Upper lobe of right lung (tissue), 1 donor: ENCODE results near the gene ZDHHC14. TPM values are rescaled to one million over a fixed set of nuclear protein-coding genes. Genes with fewer than 3 reads are reported as not detected.

Experiments used
- ATAC-seq: fragments of 200-7000 bp; cut with Tn5 transposase; one replicate; pipeline ENCODE4 v1.9.1; 2020; ENCODE audit warnings: mild to moderate bottlenecking, moderate library complexity
- DNase-seq: peaks from one replicate; pipeline ENCODE4 v3.0.0-alpha.2; 2020
- H3K27ac ChIP-seq: fragments of 200-600 bp; one replicate; pipeline ENCODE4 v1.8.0; 2022
- H3K27me3 ChIP-seq: fragments of 200-600 bp; one replicate; pipeline ENCODE4 v1.8.0; 2022; ENCODE audit warnings: mild to moderate bottlenecking
- H3K36me3 ChIP-seq: fragments of 200-600 bp; one replicate; pipeline ENCODE4 v1.8.0; 2022
- H3K4me1 ChIP-seq: fragments of 200-600 bp; one replicate; pipeline ENCODE4 v1.8.0; 2022
- H3K4me3 ChIP-seq: fragments of 200-600 bp; one replicate; pipeline ENCODE4 v1.8.0; 2022; ENCODE audit warnings: mild to moderate bottlenecking
- H3K9me3 ChIP-seq: fragments of 200-600 bp; one replicate; pipeline ENCODE4 v1.8.0; 2022
- intact Hi-C: fragments of 100-400 bp; cut with DNase I; formaldehyde crosslinking; loops from one replicate; pipeline ENCODE4 v1.11.0; 2022
- total RNA-seq: library from RNA; stranded (reverse); fragmentation: NEBNext Ultra II Directional; extraction: Animal tissue kit (Norgen Biotek cat#: 25700); gene quantifications from one replicate; pipeline ENCODE4 v1.2.1, GENCODE V29; 2021
- TF ChIP-seq, protein P1 (sequence below): fragments of 200-600 bp; IDR thresholded peaks from one replicate; pipeline ENCODE4 v1.8.0; 2022; ENCODE audit warnings: antibody characterized with exemption
- donor health status: DM: no; HTN: yes; CAD: no; lungs with severe emphysema.

ZDHHC14 gene
- total RNA-seq, 1 donor from 2014 or later, result 12.2 TPM

DNA sequence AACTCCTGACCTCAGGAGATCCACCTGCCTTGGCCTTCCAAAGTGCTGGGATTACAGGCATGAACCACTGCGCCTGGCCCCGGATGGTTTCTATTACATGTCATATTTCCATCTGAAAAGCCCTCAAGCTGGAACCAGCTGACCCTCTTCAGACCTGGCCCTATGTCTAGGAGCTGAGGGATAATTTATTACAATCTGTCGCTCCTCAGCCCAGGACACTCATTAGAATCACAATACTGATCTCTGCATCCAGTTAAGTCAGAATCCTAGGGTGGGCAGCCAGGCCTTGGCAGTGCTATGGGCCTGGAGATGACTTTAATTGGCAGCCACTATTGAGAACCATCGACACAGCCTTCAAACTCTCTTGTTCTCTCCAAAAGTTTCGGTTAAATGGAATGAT, 279.4 kb downstream of the ZDHHC14 start:
- intact Hi-C loops, result no loop called here
- H3K4me3 ChIP-seq, result no peak overlapping the region
- TF ChIP-seq, protein P1, sequence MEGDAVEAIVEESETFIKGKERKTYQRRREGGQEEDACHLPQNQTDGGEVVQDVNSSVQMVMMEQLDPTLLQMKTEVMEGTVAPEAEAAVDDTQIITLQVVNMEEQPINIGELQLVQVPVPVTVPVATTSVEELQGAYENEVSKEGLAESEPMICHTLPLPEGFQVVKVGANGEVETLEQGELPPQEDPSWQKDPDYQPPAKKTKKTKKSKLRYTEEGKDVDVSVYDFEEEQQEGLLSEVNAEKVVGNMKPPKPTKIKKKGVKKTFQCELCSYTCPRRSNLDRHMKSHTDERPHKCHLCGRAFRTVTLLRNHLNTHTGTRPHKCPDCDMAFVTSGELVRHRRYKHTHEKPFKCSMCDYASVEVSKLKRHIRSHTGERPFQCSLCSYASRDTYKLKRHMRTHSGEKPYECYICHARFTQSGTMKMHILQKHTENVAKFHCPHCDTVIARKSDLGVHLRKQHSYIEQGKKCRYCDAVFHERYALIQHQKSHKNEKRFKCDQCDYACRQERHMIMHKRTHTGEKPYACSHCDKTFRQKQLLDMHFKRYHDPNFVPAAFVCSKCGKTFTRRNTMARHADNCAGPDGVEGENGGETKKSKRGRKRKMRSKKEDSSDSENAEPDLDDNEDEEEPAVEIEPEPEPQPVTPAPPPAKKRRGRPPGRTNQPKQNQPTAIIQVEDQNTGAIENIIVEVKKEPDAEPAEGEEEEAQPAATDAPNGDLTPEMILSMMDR, result no peak
- H3K27ac ChIP-seq, result no peak overlapping the region
- no peaks in the 10 kb centered on the region for H3K27me3 ChIP-seq
- ATAC-seq, result no peak
- DNase-seq, result no peak
- H3K4me1 ChIP-seq, result no peaks in the 10 kb centered on the region
- no peaks in the 10 kb centered on the region for H3K9me3 ChIP-seq
- H3K36me3 ChIP-seq, result no peaks in the 10 kb centered on the region

DNA sequence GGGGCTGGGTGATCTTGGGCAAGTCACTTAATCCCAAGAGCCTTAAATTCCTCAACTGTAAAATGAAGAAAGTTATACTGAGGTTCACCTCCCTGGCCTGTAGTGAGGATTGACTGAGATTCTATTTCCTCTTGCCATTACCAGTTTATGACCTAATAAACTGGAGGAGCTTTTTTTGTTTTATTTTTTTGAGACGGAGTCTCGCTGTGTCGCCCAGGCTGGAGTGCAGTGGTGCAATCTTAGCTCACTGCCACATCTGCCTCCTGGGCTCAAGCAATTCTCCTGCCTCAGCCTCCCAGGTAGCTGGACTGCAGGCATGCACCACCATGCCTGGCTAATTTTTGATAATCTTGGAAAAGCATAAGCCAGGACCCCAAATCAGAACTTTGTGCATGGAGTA, 280.7 kb downstream of the ZDHHC14 start:
- TF ChIP-seq, protein P1, result no peak
- Histone ChIP-seq H3K4me3 (no peak overlapping the region), H3K4me1 (no peaks in the 10 kb centered on the region), H3K9me3 (no peaks in the 10 kb centered on the region), H3K27me3 (no peaks in the 10 kb centered on the region), H3K36me3 (no peaks in the 10 kb centered on the region), H3K27ac (no peak overlapping the region)
- no peak for ATAC-seq
- intact Hi-C loops, result no loop called here
- no peak for DNase-seq

DNA sequence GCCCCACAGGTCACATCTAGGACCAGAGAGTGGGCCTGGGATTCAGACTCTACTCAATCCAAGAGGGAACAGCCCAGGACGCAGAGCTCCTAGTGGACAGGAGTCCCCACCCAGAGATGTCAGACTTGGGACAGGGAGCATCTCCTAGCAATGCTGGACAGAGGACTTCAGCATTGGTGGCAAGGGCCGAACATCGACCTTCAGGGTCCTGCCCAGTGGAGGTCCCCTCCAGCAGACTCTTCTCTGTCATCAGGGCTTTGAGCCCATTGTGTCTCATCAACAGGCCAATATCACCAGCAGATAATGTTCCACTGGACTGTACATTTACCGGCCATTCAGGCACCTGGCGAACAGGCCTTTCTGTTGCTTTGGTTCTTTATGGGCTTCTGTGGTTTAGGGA, 282.3 kb downstream of the ZDHHC14 start:
- no peaks in the 10 kb centered on the region for H3K36me3 ChIP-seq
- TF ChIP-seq, protein P1, result no peak
- H3K27me3 ChIP-seq, result no peaks in the 10 kb centered on the region
- ATAC-seq (no peak), DNase-seq (no peak)
- H3K4me1 ChIP-seq, result peaks cover 6% of the 10 kb centered on the region
- intact Hi-C loops, result no loop called here
- no peaks in the 10 kb centered on the region for H3K9me3 ChIP-seq
- no peak overlapping the region for H3K27ac ChIP-seq
- H3K4me3 ChIP-seq, result no peak overlapping the region

DNA sequence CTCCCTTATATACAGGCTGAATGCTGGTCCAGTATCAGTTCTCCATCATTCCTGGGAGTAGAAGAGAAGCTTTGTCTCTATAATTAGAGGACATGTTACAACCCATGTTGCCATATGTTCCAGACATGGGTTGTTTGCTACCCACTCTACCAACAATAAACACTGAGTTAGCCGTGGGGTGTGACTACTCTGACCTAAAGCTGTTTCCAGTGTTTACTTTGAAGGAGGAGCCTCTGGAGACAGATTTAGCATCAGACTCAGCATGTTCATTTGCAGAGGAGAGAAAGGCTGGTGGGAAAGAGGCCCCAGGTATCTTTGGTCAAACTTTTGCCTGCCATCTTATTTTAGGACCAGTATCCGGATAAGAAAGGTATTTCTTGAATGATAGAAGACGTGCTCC, 284.2 kb downstream of the ZDHHC14 start:
- TF ChIP-seq, protein P1, result no peak
- Histone ChIP-seq H3K4me1 (peaks cover 26% of the 10 kb centered on the region), H3K36me3 (no peaks in the 10 kb centered on the region), H3K27me3 (no peaks in the 10 kb centered on the region), H3K27ac (no peak overlapping the region), H3K9me3 (no peaks in the 10 kb centered on the region), H3K4me3 (no peak overlapping the region)
- ATAC-seq (no peak), DNase-seq (no peak)
- intact Hi-C loops, result no loop called here

DNA sequence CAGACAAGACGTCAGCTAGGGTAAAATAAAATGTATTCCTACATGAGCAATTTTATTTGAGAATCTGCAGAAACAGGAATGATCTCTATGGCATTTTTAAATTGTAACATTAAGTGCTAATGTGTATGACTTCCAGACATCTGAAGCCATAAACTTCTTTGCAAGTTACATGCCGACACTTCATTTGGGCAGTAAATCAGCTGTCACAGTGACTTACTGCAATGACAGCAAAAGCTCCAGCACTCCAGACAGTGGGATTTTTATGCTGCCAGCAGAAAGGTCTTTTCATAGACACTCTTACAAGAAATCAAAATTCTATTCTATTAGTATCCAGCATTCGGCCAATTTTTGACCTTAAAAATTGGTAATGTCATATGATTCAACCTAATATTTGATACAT, 285.7 kb downstream of the ZDHHC14 start:
- TF ChIP-seq, protein P1, result no peak
- Histone ChIP-seq H3K4me1 (peaks cover 34% of the 10 kb centered on the region), H3K4me3 (no peak overlapping the region), H3K27me3 (no peaks in the 10 kb centered on the region), H3K9me3 (no peaks in the 10 kb centered on the region), H3K27ac (no peak overlapping the region), H3K36me3 (no peaks in the 10 kb centered on the region)
- DNase-seq (no peak), ATAC-seq (no peak)
- intact Hi-C loops, result no loop called here
